ENCODE measurements around the gene ZFR2.

The ZFR2 gene

DNA sequence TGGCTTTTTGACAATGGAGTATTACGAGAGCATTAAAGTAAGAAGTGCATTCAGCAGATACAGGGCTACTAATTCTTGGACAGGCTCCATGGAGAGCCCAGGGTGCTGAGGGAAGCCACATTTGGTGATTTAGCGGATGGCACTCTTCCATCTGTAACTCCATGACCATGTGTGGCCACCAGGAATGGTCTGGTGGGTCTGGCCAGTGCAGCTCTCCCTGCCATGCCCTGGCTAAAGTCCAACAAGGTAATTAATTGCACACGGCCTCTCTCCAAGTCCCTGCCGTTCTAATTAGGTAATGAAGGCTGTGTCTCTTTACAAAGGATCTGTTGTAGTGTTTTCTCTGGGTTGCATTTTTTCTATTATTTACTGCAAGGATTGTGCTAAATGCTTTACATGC is 4.3 kb upstream of the ZFR2 start:
- no peak for DNase-seq (ENCODE audit: low read depth)

DNA sequence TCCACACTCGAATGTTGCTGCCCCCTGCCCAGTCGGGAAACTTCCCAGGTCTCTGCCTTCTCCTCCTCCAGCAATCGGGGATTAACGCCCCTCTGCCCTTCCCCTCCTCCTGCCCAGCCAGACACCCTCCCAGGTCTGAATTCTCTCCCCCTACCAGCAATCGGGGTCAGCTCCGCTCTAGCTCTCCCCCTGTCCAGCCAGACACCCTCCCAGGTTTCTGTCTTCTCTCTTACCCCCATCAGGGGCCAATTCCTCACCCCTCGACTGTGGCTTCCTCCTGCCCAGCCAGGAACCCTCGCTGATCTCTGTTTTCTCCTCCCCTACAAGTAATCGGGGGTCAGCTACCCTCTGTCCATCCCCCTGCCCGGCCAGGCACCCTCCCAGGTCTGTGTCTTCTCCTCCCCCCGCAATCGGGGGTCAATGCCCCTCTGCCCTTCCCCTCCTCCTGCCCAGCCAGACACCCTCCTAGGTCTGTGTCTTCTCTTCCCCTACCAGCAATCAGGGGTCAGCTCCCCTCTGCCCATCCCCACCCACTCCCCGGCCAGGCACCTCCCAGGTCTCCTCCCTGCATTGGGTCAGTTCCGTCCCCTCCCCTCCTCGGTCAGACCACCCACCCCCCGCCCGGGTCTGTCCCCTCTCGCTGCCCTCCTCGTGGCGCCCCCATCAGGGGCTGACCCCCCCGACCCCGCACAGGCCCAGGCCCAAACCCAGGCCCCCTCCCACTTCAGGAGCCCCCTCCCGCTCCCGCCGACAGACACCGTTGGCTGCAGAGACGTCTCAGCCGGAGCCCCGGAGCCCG is 668 bp downstream of the ZFR2 start:
- DNase-seq (ENCODE audit: low read depth), result no peak

DNA sequence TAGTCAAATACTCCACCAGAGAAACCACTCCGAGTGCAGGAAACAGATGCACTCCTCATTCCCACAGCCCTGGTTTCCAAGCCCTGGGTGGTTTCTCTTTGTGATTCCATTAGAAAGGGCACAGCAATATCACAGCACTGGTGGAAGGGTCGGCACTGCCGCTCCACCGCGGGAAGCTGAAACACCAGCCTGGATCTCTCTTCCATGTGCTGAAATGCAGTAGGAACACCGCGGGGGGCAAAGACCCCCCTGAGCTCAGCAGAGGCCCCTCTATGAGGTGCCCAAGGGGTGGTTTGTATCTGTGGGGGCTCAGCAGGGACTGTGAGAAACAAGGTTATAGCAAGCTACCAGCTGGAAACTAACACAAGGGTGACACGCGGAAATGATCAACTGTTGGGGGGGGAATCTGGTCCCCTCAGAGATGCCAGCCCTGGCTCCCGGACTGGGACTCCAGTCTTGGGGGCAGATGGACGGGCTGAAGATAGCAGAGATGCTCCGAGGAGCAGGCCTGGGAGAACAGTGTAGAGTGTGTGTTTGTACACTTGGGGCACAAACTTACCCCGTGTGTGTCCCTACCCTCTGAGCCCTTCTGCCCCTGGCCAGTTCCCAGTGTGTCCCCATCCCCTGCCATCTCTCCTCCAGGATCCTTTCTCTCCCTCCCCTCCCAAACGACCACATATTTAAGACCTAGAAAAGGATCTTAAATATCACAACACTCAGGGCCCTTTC is 1.8 kb downstream of the ZFR2 start:
- no peak for DNase-seq (ENCODE audit: low read depth)

DNA sequence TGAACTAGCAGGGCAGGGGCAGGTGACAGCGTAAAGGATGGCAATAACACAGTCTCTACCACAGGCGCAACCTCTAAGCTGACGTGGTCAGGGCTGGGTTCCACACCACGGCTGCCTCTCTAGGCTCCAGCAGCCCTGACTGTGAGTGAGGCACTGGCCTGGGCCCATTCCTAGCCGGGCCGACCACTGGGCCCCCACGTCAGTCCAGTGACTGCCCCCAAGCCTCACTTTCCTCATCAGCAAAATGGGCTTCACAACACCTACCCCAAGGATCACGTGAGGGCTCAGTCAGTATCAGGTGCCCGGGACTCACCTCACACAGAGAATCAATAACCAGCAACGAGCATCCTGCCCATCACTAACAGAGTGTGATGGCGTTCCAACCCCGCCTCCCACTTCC is 5.2 kb downstream of the ZFR2 start:
- no peak for DNase-seq (ENCODE audit: low read depth)

DNA sequence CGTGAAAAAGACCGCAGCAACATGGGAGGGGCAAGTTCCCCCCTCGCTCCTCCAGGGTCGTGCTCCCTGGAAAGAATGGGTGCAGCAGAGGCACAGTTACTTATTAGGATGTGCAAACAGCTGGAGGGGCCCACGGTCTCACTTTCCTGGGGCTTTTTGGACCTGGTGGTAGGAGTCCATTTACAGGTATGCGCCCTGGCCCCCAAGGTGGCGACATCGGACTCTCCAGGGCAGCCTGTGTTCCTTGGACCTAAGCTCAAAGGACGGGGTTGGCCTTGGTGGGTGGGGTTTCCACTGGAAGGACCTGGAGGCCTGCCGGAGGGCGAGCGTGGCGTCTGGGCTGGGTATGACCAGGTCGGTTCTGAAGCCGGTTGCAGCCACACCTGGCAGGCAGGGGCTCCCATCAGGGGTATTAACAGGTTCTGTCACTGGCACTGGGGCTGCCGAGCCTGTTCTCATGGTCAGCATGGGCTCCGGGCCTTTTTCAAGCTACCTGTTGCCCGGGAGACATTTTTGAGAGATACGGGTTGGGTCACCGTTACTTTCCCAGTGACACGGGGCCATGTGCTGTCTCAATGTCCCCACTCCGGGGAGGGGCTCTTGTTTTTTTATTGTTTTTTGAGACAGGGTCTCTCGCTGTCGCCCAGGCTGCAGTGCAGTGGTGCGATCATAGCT is 5.9 kb downstream of the ZFR2 start:
- no peak for DNase-seq (ENCODE audit: low read depth)

DNA sequence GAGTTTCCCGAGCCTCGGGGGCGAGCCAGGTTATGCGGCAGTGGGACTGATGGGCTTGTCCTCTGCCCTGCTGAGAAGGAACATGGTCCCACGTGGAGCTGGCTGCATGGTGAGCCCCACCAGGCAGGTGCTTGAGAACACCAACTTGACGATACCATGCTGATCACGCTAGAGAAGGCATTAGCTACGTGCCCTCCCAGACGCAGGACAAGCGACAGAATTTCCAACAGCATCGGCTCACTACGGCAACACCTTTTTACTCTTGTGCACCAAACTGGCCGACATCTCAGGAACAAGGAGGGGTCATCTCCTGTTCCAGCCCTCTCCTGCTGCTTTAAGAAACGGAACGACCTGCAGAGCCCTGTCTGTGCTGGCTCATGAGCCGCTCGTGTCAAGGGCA is 8.3 kb downstream of the ZFR2 start:
- no peak for DNase-seq (ENCODE audit: low read depth)

DNA sequence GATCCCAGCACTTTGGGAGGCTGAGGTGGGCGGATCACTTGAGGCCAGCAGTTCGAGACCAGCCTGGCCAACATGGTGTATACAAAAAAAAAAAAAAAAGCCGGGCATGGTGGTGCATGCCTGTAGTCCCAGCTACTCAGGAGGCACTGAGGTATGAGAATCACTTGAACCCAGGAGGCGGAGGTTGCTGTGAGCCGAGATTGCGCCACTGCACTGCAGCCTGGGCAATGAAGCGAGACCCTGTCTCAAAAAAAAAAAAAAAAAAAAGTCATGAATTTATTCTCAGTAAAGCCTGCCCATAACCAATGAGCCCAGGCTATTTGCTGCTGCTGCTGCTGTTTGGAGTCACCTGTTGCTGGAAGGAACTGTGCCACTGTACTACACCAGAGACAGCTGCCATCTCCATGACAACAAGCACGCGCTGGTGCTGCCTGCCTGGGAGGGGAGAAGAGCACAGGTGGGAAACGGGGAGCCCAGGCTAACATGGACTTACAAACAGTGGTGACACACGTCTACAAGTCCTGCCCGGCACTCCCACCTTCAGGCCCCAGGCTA is 11.3 kb downstream of the ZFR2 start:
- DNase-seq (ENCODE audit: low read depth), result no peak

DNA sequence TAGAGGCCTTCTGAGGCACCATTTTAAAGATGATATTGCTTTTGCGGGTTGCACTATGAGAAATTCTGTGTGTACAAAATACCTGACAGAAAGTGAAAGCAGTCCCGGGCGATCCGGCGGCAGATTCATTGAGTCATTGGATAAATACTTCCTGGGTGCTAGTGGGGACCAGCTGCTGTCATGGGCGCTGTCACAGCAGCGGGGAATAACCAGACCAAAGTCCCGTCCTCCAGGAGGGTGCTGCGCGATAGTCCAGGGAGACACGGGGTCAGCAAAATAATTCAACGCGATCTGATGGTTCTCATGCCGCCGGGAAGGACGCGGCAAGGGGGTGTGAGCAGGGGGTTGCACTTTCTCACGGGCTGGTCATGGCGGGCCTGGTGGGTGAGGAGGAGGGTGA is 13.5 kb downstream of the ZFR2 start:
- DNase-seq (ENCODE audit: low read depth), result no peak

DNA sequence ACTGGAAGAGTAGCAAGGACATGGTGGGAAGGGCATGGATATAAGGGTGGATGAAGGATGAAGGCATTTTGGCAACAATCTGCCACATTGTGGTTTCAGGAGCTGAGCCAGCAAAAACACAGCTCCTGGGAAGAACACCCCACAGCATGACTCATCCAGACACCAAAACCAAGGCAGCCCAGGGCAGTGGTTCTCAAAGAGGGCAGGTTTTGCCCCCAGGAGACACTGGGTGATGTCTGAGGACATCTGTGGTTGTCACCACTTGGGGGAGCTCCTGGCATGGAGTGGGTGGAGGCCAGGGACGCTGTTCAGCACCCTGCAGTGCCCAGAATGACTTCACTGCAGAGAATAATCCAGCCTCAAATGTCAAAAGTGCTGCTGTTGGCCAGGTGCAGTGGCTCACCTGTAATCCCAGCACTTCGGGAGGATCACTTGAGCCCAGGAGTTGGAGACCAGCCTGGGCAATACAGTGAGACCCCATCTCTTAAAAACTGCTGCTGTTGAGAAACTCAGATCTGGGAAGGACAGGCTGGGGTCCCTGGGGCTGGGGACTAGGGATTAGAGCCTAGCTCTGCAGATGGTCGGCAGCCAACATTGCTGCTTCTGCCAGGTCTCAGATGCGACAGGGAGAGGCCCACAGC is 16.1 kb downstream of the ZFR2 start:
- DNase-seq (ENCODE audit: low read depth), result no peak

DNA sequence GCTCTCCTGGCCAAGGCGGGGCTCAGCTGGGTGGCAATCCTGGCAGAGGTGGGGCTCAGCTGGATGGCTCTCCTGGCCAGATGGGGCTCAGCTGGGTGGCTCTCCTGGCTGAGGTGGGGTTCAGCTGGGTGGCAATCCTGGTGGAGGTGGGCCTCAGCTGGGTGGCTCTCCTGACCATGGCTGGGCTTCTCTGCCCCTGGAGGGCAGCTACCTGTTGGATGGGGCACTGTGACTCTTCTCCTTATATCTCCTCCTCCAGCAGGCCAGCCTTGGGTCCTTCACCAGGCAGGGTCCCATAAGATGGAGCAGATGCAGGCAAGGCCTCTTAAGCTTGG is 16.7 kb downstream of the ZFR2 start:
- DNase-seq (ENCODE audit: low read depth), result no peak

DNA sequence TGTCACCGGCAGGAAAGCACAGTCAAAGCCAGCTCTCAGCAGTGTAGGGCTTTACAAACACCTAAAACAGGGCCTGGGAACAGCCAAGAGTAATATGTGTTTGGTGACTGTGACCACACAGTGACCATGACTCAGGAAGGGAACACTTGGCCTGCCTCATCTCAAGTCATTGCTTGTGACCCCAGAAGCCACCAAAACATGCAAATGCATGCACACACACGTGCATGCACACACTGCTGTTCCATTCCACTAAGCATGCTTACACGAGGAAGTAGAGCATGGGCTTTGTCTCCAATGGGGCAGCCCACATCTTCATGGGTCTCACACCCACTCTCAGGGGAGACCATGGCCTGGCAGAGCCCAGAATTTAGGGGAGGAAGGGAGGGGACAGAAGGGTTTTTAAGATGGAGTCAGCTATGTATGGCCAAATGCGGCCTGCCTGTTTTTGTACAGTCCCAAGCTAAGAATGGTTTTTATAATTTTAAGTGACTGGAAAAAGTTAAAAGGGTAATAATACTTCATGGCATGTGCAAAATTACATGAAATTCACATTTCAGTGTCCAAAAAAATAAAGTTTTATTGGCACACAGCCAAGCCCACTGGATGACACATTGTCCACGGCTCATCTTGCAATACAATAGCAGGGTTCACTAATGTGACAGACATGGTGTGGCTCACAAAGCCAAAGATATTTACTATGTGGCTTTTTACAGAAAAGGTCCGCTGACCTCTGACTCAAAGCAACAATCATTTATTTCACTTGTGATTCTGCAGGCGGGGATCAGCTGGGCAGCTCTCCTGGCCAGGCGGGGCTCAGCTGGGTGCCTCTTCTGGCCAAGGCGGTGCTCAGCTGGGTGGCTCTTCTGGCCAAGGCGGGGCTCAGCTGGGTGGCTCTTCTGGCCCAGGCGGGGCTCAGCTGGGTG is 17.3 kb downstream of the ZFR2 start:
- no peak for DNase-seq (ENCODE audit: low read depth)

DNA sequence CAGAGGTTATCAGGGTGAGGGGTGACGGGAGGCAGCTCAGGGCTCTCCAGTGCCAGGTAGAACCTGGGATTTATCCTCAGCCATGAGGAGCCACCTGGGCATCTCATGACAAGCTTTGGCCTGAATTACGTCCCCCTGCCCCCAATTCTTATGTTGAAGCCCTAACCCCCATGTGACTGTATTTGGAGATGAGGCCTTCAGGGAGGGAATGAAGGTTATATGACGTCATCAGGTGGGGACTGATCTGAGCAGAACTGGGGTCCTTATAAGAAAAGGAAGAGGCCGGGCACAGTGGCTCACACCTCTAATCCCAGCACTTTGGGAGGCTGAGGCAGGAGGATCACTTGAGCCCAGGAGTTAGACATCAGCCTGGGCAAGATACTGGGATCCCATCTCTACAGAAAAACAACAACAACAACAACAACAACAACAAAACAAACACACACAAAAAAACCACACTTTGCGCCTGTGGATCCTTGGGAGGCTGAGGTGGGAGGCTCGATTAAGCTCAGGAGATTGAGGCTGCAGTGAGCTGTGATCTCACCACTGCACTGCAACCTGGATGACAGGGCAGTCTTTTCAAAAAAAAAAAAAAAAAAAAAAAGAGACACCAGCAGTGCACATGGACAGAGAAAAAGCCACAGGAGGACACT is 18.4 kb downstream of the ZFR2 start:
- no peak for DNase-seq (ENCODE audit: low read depth)

DNA sequence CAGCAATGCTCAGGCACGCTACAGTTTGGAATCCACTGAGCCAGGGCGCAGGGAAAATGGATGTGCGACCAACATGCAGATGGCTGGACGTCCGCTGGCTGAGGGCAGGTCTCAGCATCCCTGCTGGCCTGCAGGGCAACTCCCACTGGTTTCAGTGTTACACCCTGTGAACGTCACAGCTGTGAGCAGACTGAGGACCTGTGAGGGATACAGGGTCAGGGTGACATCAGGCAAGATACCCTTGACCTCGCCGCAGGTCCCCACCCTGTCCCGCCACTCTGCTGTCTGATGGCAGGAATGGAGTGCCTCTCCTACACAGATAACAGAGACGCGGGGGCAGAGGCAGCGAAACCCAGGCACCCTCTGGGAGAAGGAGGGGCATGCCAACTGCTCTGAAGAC is 19.1 kb downstream of the ZFR2 start:
- DNase-seq (ENCODE audit: low read depth), result no peak

DNA sequence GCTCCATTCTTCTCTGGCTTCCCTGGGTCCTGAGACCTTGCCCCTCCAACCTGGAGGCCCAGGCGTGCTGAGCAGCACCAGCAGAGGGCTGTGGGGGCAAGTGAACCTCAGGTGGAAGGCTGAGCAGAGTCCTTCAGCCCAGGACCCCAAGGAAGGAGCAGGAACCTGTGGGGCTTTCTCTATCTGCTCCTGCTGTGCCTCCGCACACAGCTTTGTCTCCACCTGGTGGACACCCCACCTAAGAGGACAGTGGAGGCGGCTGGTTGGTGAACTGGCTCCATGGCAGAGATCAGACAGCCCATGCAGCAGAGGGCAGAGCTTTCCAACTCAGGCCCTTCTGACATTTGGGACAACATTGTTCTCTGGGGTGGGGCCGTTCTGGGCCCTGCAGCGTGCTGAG is 19.7 kb downstream of the ZFR2 start:
- DNase-seq (ENCODE audit: low read depth), result no peak

DNA sequence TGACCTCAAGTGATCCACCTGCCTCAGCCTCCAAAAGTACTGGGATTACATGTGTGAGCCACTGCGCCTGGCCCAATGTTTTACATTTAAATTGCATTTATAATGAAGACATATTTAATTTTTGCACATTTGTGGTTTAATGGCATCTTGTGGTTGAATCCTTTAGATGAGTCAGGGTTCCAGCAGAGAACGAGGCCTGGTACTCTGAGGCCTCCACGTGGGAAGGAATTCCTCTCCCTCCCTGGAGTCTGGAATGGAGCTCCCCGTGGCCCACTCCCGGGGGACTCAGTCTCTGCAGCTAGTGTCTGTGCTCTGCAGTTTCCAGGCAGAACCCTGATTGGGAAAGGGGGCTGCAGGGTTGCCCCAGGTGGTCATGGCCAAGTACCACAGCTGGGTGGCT is 24.2 kb downstream of the ZFR2 start:
- no peak for DNase-seq (ENCODE audit: low read depth)

DNA sequence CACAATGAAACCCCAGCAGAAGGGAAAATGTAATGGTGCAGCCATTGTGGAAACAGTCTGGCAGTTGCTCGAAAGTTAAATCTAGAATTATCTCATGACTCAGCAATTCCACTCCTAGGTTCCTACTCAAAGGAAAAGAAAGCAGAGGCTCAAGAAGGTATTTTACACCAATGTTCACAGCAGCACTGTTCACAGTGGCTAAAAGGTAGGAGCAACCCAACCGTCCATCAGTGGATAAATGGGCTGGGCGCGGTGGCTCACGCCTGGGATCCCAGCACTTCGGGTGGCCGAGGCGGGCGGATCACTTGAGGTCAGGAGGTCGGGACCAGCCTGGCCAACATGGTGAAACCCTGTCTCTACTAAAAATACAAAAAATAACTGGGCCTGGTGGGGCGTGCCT is 25.9 kb downstream of the ZFR2 start:
- no peak for DNase-seq (ENCODE audit: low read depth)

DNA sequence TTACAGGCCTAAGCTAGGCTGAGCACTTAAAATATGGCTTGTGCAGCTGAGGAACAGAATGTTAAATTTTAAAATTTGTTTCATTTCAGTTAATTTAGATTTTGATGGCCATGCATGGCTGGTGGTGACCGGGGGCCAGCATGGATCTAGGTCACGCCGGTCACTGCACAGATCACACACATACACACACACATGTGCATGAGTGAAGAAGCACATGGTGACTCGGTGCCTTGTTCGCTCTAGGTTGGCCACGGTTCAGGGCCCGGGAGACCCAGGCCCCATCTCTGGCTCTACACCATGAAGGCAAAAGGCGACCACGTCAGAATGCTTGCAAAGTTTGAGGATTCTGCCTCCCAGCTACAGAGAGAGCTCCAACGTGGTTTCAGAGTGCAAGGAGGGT is 28.0 kb downstream of the ZFR2 start:
- DNase-seq (ENCODE audit: low read depth), result no peak

DNA sequence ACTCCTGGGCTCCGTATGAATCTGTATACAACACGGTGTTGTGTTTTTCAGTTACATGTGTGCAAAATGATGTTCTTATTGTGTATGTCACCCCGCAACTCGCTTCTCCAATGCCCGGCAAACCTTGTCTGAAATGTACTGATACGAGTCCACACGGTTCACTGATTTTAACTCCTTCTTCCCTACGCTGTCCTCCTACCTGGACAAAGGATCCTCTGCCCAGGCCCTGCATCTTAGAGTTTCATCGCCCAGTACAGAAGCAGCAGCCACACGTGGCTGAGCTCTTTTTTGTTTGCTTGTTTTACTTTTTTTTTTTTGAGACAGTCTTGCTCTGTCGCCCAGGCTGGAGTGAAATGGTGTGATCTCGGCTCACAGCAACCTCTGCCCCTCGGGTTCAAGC is 28.9 kb downstream of the ZFR2 start:
- DNase-seq (ENCODE audit: low read depth), result no peak

DNA sequence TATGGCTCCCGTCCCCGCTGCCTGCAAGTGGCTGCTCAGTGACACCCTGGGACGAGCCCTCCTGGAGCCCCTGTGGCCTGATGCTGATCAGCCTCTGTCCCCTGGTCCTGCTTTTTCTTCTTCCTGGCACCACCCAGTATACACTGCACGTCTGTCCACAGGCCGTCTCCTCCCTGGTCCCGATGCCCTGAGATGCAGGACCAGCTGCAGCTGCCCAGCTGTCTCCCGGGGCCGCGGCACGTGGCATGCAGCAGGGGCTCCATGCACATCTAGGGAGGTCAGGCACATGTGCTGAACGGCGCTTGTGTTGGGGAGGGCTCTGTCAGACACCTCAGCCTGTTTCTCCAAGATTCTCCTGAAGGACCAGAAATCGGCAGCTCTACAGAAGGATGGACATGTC is 30.2 kb downstream of the ZFR2 start:
- DNase-seq (ENCODE audit: low read depth), result no peak

DNA sequence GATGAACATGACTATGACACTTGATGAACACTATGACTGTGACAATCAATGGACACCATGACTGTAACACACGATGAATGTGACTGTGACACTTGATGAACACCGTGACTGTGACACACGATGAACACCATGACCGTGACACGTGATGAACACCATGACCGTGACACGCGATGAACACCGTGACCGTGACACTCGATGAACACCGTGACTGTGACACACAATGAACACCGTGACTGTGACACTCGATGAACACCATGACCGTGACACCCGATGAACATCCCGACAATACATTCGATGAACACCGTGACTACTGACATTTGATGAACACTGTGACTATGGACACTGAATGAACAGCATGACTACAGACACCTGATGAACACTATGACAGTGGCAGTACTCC is 30.9 kb downstream of the ZFR2 start:
- no peak for DNase-seq (ENCODE audit: low read depth)

DNA sequence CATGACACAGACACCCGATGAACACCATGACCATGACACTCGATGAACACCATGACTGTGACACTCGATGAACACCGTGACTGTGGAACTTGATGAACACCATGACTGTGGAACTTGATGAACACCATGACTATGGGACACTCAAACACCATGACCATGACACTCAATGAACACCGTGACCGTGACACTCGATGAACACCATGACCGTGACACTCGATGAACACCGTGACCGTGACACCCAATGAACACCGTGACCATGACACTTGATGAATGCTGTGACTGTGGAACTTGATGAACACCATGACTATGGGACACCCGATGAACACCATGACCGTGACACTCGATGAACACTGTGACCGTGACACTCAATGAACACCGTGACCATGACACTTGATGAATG is 31.5 kb downstream of the ZFR2 start:
- no peak for DNase-seq (ENCODE audit: low read depth)

All from stimulated activated CD8-positive, alpha-beta memory T cell treated with anti-CD3 and anti-CD28 coated beads, Interleukin-15, amount 100 ng/mL, for 24 hours (primary cell).